ENCODE results near the gene GPR143.

Gene GPR143

GRCh38 chrX:9786798-9787635 is 21.4 kb upstream of the GPR143 start:
- DNase-seq = no peak
- TF ChIP-seq CTCF (IDR thresholded peaks at IDR 0.05) = no peak
- Mint-ChIP-seq H3K27me3 (ENCODE audit: low read depth, poor library complexity) (peaks cover 24% of the 10 kb centered on the region), H3K4me1 (peaks cover 37% of the 10 kb centered on the region), H3K27ac (no peak overlapping the region), H3K36me3 (ENCODE audit: low read depth) (no peaks in the 10 kb centered on the region), H3K4me3 (peak overlapping the region; percentile 89), H3K9me3 (peaks cover 48% of the 10 kb centered on the region)

- Mint-ChIP-seq H3K27ac (no peak within 1 kb of the TSS), H3K9me3 (peaks cover 54% of the 10 kb centered on the region), H3K36me3 (ENCODE audit: low read depth) (no peaks in the 10 kb centered on the region), H3K4me3 (peak within 1 kb of the TSS; percentile 89), H3K4me1 (peaks cover 37% of the 10 kb centered on the region), H3K27me3 (ENCODE audit: low read depth, poor library complexity) (peaks cover 24% of the 10 kb centered on the region)
- peak; percentile 68 for DNase-seq
- TF ChIP-seq CTCF (IDR thresholded peaks at IDR 0.05) = no peak
Measured at GRCh38 chrX:9785944-9786797, 20.5 kb upstream of the GPR143 start, which contains the start of gene SHROOM2. TSS of gene SHROOM2 (plus strand) at chrX:9786429. CDS start at chrX:9786546, 117 bp downstream.

- no peak for TF ChIP-seq CTCF (IDR thresholded peaks at IDR 0.05)
- Mint-ChIP-seq H3K4me1 (peaks cover 32% of the 10 kb centered on the region), H3K4me3 (peak overlapping the region; percentile 72)
Measured at GRCh38 chrX:9785254-9785943, 19.8 kb upstream of the GPR143 start.

DNA sequence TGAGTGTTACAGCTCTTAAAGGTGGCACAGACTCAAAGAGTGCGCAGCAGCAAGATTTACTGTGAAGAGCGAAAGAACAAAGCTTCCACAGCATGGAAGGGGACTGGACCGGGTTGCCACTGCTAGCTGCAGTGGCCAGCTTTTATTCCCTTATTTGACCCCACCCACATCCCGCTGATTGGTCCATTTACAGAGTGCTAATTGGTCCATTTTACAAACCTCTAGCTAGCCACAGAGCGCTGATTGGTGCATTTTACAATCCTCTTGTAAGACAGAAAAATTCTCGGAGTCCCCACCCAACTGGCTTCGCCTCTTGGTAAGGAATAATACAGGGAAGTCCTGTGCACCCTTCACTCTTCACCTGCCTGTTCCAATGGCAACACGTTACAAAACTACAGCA is 18.7 kb upstream of the GPR143 start:
- Mint-ChIP-seq H3K4me3 (no peak overlapping the region), H3K27ac (no peak overlapping the region), H3K9me3 (peaks cover 54% of the 10 kb centered on the region), H3K4me1 (peaks cover 21% of the 10 kb centered on the region), H3K36me3 (ENCODE audit: low read depth) (no peaks in the 10 kb centered on the region), H3K27me3 (ENCODE audit: low read depth, poor library complexity) (peaks cover 22% of the 10 kb centered on the region)
- no peak for DNase-seq
- TF ChIP-seq CTCF (IDR thresholded peaks at IDR 0.05) = no peak

More at GRCh38 chrX:9785254-9785943, 19.8 kb upstream of the GPR143 start:
- Mint-ChIP-seq H3K36me3 (ENCODE audit: low read depth) (no peaks in the 10 kb centered on the region), H3K27ac (no peak overlapping the region), H3K9me3 (peaks cover 53% of the 10 kb centered on the region), H3K27me3 (ENCODE audit: low read depth, poor library complexity) (peaks cover 24% of the 10 kb centered on the region)
- peak; percentile 37 for DNase-seq

GRCh38 chrX:9781941-9782340 is 16.3 kb upstream of the GPR143 start:
- no peak for TF ChIP-seq CTCF (IDR thresholded peaks at IDR 0.05)
- H3K4me3 Mint-ChIP-seq = no peak overlapping the region
- no peak for DNase-seq

More at GRCh38 chrX:9781941-9782340, 16.3 kb upstream of the GPR143 start:
- Mint-ChIP-seq H3K27ac (no peak overlapping the region), H3K36me3 (ENCODE audit: low read depth) (peaks cover 5% of the 10 kb centered on the region), H3K9me3 (peaks cover 57% of the 10 kb centered on the region), H3K27me3 (ENCODE audit: low read depth, poor library complexity) (peaks cover 4% of the 10 kb centered on the region), H3K4me1 (no peaks in the 10 kb centered on the region)

All from nephron progenitor cell (in vitro differentiated cells).